ENCODE data around the gene SERINC5.

The SERINC5 gene

DNA sequence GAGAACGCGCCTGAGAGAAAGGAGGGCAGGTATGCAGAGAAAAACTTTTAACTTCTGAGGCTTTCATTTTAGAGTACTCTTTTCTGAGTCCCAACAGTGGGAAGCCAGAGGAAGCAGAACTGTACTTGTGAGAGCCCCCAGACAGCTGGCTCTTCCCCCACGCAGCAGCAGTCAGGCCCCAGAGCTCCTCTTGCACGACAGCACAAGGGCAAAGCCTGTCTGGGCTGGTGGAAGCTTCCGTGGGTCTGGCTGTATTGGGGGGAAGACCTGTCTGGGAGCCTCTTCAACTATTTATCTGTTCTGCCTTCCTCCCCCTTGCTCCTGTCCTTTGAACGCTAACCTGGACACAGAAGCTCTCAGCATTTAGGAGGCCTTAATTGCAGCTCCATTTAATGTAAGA is 152.5 kb downstream of the SERINC5 start:
- no peak for DNase-seq (ENCODE audit: low spot score)

DNA sequence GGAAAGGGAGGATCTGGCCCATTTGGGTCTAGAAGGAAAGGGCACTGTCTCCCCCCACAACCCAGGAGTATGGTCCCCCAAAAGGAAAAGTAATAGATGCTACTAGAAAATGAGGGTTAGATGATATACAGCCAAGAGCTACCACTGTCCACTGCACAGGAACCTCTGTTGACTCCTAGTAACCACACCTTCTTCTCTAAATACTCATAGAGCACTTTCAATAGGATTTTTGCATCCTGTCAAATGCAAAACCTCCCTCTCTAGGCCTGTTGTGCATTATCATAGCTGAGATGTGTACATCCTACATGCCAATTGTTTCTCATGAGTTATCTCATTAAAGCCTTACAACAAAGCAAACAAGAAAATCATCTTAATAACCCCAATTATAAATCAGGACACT is 153.9 kb downstream of the SERINC5 start:
- DNase-seq (ENCODE audit: low spot score), result no peak

- DNase-seq (ENCODE audit: low spot score), result no peak
These were observed 158.4 kb downstream of the SERINC5 start for GRCh38 chr5:80097451-80097850.

DNA sequence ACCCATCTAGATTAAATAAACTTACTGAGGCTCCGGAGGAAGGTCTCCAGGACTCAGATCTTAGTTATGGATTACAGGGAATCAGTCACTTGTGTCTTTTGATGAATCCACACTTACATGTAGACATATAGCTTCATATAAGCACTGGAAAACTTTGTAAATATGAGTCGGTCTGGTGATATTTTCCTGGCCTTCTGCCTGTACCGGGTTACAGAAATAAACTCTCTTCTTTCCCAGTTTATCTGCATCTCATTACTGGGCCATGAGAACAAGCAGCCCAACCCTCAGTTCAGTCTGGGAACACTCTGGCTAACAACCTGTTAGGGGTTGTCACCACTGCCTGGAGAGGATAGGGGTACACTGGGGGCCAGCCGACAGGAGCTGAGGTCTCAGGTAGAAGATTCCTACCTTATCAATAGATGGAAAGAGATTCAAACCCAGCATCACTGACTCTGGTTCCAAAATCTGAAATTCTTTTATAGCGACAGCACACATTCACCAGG is 161.6 kb downstream of the SERINC5 start:
- no peak for DNase-seq (ENCODE audit: low spot score)

DNA sequence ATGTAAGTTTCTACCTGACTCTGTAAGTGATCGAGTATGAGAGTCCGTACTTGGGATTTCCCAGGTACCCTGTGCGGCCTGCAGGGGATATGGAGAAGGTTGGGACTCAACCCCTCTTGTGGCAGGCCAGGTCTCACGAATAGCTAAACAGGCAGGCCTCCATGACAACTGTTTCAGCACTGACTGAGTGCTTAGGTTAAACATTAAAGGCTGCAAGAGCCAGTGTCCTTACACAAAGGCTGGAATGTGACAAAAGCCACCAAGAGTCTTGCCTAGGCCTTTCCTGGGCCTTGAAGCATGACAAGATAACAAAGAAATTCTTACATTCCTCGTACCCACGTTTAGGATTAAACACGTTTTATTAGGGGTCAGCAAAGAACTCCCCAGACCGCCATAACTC is 162.1 kb downstream of the SERINC5 start:
- DNase-seq (ENCODE audit: low spot score), result no peak

- no peak for DNase-seq (ENCODE audit: low spot score)
These were observed 163.3 kb downstream of the SERINC5 start for GRCh38 chr5:80092486-80093107.

DNA sequence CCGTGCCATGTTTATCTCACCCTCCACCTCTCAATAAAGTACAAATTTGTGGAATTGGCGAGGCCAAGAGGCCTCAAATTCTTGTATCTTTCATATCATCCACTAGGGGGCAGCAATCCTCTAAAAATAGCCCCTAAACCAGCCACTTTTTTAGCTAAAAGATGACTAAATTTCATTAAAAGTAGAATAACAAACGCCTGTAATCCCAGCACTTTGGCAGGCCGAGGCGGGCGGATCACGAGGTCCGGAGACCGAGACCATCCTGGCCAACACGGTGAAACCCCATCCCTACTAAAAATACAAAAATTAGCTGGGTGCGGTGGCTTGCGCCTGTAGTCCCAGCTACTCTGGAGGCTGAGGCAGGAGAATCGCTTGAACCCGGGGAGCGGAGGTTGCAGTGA is 164.1 kb downstream of the SERINC5 start:
- DNase-seq (ENCODE audit: low spot score), result peak; percentile 62

- no peak for DNase-seq (ENCODE audit: low spot score)
These were observed 165.0 kb downstream of the SERINC5 start for GRCh38 chr5:80090884-80091166.

GRCh38 chr5:80083101-80083890 is 172.6 kb downstream of the SERINC5 start:
- peak; percentile 68 for DNase-seq (ENCODE audit: low spot score)

DNA sequence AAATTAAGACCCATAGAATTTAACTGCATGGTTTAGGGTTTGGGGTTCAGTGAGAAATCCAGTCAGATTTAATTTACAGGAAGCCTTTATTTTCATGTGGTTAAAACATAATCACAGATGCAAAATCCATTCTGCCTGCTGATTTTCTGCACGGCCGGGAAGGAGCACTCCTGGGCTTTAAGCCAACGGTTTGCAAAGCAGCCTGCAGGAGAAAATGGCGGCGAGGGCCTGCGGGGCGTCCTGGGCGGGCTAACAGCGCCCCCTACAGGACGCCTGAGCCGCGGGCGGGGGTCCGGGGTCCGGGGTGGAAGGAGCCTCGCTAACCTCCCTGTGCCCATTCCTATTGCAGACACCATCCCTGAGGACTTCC is 173.1 kb downstream of the SERINC5 start:
- DNase-seq (ENCODE audit: low spot score), result peak; percentile 72

GRCh38 chr5:80082281-80082680 is 173.6 kb downstream of the SERINC5 start:
- no peak for DNase-seq (ENCODE audit: low spot score)

DNA sequence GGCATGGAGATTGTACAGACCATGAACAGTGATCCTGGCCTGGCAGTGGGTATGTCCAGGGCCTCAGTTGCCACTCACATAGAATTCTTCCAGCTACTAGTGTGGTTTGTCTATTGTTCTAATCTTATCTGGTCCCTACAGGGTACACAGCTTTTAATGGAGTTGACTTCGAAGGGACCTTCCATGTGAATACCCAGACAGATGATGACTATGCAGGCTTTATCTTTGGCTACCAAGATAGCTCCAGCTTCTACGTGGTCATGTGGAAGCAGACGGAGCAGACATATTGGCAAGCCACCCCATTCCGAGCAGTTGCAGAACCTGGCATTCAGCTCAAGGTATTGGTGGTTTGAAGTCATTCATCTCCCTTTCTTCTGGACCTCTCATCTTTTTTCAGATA is 176.9 kb downstream of the SERINC5 start:
- DNase-seq (ENCODE audit: low spot score), result no peak

- DNase-seq (ENCODE audit: low spot score), result no peak
These were observed 178.7 kb downstream of the SERINC5 start for GRCh38 chr5:80077051-80077714.

- no peak for DNase-seq (ENCODE audit: low spot score)
These were observed 179.5 kb downstream of the SERINC5 start for GRCh38 chr5:80076131-80077050.

DNA sequence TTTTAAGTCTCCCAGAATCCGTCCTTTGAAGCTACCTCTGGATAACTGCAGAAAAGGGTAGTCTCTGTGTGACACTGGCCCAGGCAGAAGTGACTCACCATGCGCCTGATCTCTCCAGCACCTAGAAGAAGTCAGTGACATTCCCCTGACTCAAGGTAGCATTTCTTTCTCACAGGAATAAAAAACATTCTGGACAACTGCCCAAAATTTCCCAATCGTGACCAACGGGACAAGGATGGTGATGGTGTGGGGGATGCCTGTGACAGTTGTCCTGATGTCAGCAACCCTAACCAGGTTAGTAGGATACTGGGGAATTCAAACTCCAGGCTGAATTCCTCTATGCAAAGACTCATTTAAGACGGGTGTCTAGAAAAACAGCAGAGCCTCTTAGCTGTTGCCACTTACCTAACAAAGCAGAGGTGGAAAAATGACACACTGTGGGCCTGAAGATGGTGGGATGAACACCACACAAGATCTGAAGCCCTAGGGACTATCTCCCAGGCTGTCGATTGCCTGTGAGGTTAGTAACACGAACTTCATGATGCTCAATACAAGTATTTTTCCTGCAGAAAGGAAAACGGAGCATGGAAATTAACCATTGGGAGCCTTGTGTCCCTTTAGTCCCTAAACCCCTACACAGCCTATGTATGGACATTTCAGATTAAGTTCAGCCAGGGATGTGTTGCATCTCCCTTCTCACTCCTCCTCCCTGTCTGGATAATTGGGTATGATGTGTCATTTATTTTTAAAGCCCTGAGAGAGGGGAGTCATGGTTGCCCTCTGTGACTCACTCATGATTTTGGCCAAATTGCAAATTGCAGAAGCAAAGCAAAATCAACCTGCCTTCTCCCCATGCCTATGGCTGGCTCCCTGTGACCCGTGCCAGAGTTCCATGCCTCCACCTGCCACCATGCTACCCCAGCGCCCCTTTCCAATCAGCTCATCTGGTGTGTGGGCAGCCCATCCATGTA is 183.5 kb downstream of the SERINC5 start:
- DNase-seq (ENCODE audit: low spot score), result no peak

- DNase-seq (ENCODE audit: low spot score), result no peak
These were observed 184.3 kb downstream of the SERINC5 start for GRCh38 chr5:80071510-80072021.

DNA sequence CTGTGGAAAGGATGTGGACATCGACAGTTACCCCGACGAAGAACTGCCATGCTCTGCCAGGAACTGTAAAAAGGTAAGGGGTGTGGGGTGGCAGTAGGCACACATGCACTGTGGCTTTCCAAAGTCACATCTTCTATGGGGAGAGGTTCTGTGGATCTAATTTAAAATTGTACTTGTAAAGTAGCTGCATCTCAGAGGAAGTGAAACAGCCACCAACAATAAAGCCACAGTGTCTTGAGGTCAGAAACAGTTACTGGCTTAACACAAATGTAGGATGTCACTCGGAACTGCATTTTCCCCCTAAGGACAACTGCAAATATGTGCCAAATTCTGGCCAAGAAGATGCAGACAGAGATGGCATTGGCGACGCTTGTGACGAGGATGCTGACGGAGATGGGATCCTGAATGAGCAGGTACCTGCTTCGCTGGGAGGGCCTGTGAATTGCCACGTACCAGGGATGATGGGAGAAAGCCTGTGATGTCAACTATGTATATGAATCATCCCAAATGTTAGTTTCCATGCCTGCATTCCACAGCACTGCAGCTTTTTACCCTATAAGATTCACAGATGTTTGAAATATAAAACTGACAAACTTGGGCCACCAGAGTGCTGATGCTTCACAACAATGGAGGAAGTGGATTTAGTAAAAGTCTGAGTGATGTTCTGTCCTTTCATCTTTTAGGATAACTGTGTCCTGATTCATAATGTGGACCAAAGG is 185.4 kb downstream of the SERINC5 start:
- DNase-seq (ENCODE audit: low spot score), result no peak

DNA sequence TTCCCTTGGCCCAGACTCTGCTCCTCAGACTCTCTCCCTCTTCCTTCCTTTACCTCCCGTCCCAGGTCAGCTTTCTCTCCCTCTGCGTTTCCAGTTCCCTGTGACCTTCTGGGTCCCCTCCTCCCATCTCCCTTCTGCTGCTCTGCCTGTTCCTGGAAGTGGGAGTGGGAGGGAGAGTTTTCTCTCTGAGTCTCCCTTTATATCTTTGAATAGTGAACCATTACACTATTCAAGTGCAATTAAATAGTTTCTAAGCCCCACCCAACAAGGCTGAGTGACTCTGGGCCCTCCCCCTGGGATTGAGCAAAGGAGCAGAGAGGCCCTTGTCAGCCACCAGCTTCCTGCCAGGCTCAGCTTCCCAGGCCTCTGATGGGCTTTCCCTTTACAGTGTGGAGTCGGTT is 185.9 kb downstream of the SERINC5 start:
- no peak for DNase-seq (ENCODE audit: low spot score)

DNA sequence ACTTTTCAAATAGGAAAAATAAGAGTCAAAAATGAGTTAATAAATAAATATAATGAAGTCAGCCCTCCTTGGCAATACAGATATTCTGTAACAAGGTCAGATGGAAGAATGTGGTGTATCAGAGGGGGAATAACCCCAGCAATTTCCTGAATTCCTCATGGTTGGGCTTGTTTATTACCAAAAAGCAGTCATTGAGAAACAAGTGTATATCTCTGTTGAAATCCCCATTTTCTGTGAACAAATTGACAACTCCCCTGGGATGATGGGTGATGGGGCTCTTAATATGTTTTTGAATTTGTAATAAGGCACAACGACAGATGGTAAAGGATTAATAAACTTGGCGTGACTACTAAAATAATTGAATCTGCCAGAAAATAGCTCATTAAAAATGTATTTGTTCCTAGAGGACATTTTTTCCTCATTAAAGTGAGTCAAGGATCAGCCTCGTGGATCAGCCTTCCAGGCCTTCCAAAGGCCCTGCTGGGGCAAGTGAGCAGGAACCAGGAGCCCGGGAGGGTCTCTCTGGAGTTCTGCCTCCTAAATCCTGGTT is 186.5 kb downstream of the SERINC5 start:
- no peak for DNase-seq (ENCODE audit: low spot score)

- DNase-seq (ENCODE audit: low spot score), result no peak
These were observed 187.1 kb downstream of the SERINC5 start for GRCh38 chr5:80068775-80069174.
